ENCODE data around the gene ETV5.

The ETV5 gene

GRCh38 chr3:186075931-186076567, 32.8 kb downstream of the ETV5 start:
- H3K27me3 ChIP-seq (ENCODE audit: insufficient read depth, low read length), result no peaks in the 10 kb centered on the region
- peaks cover 16% of the 10 kb centered on the region for H3K4me1 ChIP-seq (ENCODE audit: insufficient read depth, low read length)
- H3K36me3 ChIP-seq (ENCODE audit: insufficient read depth, low read depth, low read length), result peaks cover 41% of the 10 kb centered on the region; the same call in 1 of the 2 replicates
- H3K9me3 ChIP-seq (ENCODE audit: insufficient read depth, low read depth, low read length), result peaks cover 4% of the 10 kb centered on the region; the same call in 1 of the 2 replicates
- no peak overlapping the region for H3K4me3 ChIP-seq (ENCODE audit: low read length)
- H3K9ac ChIP-seq (ENCODE audit: low read depth, low read length), result no peak overlapping the region
- no peak overlapping the region for H3K27ac ChIP-seq (ENCODE audit: low read length)

- Histone ChIP-seq H3K36me3 (ENCODE audit: insufficient read depth, low read depth, low read length) (peaks cover 41% of the 10 kb centered on the region; the same call in 1 of the 2 replicates), H3K27me3 (ENCODE audit: insufficient read depth, low read length) (no peaks in the 10 kb centered on the region), H3K27ac (ENCODE audit: low read length) (no peak overlapping the region), H3K9me3 (ENCODE audit: insufficient read depth, low read depth, low read length) (peaks cover 4% of the 10 kb centered on the region; the same call in 1 of the 2 replicates), H3K4me3 (ENCODE audit: low read length) (no peak overlapping the region), H3K4me1 (ENCODE audit: insufficient read depth, low read length) (peaks cover 10% of the 10 kb centered on the region), H3K9ac (ENCODE audit: low read depth, low read length) (no peak overlapping the region)
Observed at GRCh38 chr3:186075489-186075888, 33.4 kb downstream of the ETV5 start.

DNA sequence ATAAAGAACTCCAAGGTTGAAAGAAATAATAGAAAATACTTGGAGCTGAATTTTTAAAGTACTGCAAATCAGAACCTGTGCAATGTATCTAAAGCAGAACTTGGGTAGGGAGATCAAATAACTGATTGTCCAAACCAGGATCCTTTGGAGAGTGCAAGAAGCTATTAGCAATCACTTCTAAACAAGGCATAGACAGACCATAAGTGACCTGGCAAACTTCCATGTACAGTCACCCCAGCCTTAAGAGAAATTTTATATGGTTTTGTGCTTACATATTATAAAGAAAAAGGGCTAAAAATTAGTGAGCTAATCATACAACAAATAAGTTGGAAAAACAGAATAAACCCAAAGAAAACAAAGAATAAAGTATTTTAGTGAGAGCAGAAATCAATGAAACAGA, 35.2 kb downstream of the ETV5 start:
- H3K36me3 ChIP-seq (ENCODE audit: insufficient read depth, low read depth, low read length), result peaks cover 32% of the 10 kb centered on the region; the same call in 1 of the 2 replicates
- H3K9ac ChIP-seq (ENCODE audit: low read depth, low read length), result no peak overlapping the region
- H3K4me3 ChIP-seq (ENCODE audit: low read length), result no peak overlapping the region
- H3K4me1 ChIP-seq (ENCODE audit: insufficient read depth, low read length), result no peaks in the 10 kb centered on the region; the same call in 1 of the 2 replicates
- H3K27me3 ChIP-seq (ENCODE audit: insufficient read depth, low read length), result no peaks in the 10 kb centered on the region
- H3K9me3 ChIP-seq (ENCODE audit: insufficient read depth, low read depth, low read length), result peaks cover 4% of the 10 kb centered on the region; the same call in 1 of the 2 replicates
- H3K27ac ChIP-seq (ENCODE audit: low read length), result no peak overlapping the region

DNA sequence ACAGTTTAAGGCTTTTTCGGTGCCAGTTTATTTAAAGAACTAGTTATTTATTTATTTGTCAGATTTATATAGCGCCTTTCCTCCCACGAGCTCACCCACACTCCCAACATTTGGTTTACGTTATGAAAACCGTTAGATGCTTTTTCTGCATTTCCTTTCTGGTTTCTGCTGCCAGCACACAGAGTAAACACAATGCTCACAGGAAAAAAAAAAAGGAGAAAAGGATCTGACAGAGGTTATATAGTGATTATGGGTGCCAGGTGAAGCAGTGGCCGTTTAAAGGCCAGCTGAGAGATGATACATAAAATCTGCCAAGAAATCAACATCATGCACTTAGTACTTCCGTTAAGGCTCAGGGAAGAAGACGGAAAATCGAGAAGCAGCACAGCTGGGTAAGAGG, 37.9 kb downstream of the ETV5 start:
- no peak overlapping the region for H3K27ac ChIP-seq (ENCODE audit: low read length)
- H3K9me3 ChIP-seq (ENCODE audit: insufficient read depth, low read depth, low read length), result peaks cover 4% of the 10 kb centered on the region; the same call in 1 of the 2 replicates
- no peak overlapping the region for H3K4me3 ChIP-seq (ENCODE audit: low read length)

DNA sequence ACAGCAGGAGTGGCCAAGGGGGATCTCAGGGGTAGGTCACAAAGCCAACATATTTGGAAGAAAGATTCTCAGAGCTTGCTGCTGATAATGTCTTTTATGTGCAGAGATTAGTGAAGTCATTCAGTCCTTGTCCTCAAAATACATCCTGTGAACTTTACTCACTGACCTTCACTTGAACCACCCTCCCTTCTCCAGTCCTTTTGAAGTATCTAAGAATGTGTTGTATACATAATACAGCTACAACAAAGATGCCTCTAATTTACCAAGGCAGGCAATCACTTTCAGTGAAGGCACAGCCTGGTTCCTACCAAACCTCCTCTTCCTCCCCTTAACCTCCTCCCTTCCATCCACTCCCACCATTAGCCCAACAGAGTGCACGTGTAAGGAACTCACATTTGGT, 38.3 kb downstream of the ETV5 start:
- H3K36me3 ChIP-seq (ENCODE audit: insufficient read depth, low read depth, low read length), result peaks cover 7% of the 10 kb centered on the region; the same call in 1 of the 2 replicates
- H3K9ac ChIP-seq (ENCODE audit: low read depth, low read length), result no peak overlapping the region
- H3K4me3 ChIP-seq (ENCODE audit: low read length), result no peak overlapping the region
- H3K27me3 ChIP-seq (ENCODE audit: insufficient read depth, low read length), result no peaks in the 10 kb centered on the region
- H3K4me1 ChIP-seq (ENCODE audit: insufficient read depth, low read length), result no peaks in the 10 kb centered on the region
- H3K27ac ChIP-seq (ENCODE audit: low read length), result no peak overlapping the region
- H3K9me3 ChIP-seq (ENCODE audit: insufficient read depth, low read depth, low read length), result 0 out of 2 replicates have a peak, but pooled peaks cover 4% of the 10 kb centered on the region

More for the DNA sequence above, 37.9 kb downstream of the ETV5 start:
- Histone ChIP-seq H3K9ac (ENCODE audit: low read depth, low read length) (no peak overlapping the region), H3K36me3 (ENCODE audit: insufficient read depth, low read depth, low read length) (peaks cover 11% of the 10 kb centered on the region; the same call in 1 of the 2 replicates), H3K27me3 (ENCODE audit: insufficient read depth, low read length) (no peaks in the 10 kb centered on the region), H3K4me1 (ENCODE audit: insufficient read depth, low read length) (no peaks in the 10 kb centered on the region)

DNA sequence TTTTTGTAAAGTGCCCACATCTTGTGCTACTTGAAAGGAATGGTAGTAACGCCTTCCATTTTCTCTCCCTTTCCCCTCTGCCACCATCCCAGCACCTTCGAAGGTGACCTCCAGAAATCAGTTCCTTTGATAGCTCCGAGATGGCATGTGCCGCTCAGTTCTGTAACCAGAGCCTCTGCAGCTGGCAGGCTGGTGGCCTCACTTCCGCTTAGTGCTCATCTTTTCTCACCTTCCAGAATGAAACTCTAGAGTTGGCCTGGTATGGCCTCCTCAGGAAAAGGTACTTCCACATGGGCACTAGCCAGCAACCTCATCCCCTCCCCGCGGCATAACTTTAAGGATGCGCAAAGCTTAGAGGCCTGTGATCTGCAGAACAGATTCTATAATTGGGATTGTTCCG, 38.8 kb downstream of the ETV5 start:
- Histone ChIP-seq H3K9me3 (ENCODE audit: insufficient read depth, low read depth, low read length) (0 out of 2 replicates have a peak, but pooled peaks cover 3% of the 10 kb centered on the region), H3K36me3 (ENCODE audit: insufficient read depth, low read depth, low read length) (peaks cover 5% of the 10 kb centered on the region; the same call in 1 of the 2 replicates), H3K27me3 (ENCODE audit: insufficient read depth, low read length) (no peaks in the 10 kb centered on the region), H3K4me1 (ENCODE audit: insufficient read depth, low read length) (no peaks in the 10 kb centered on the region), H3K9ac (ENCODE audit: low read depth, low read length) (no peak overlapping the region), H3K27ac (ENCODE audit: low read length) (no peak overlapping the region), H3K4me3 (ENCODE audit: low read length) (no peak overlapping the region)

GRCh38 chr3:186069199-186069598, 39.7 kb downstream of the ETV5 start:
- peaks cover 10% of the 10 kb centered on the region; the same call in 1 of the 2 replicates for H3K36me3 ChIP-seq (ENCODE audit: insufficient read depth, low read depth, low read length)

DNA sequence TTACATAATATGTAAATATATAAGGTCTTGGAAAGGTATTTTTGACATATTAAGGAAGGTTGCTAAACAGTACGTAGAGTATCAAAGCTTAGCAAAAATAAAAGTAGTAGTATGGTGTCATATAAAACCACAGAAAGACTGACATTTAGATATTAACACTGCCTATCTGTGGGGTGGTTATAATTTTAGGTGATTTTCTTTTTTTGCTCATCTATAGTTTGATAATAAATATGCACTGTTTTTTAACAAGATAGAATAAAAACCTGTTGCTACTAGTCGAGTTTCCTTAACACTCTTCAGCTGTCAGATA, 40.7 kb downstream of the ETV5 start:
- H3K9ac ChIP-seq (ENCODE audit: low read depth, low read length), result no peak overlapping the region
- no peak overlapping the region for H3K4me3 ChIP-seq (ENCODE audit: low read length)
- no peaks in the 10 kb centered on the region for H3K9me3 ChIP-seq (ENCODE audit: insufficient read depth, low read depth, low read length)
- H3K4me1 ChIP-seq (ENCODE audit: insufficient read depth, low read length), result no peaks in the 10 kb centered on the region
- no peaks in the 10 kb centered on the region for H3K27me3 ChIP-seq (ENCODE audit: insufficient read depth, low read length)
- H3K36me3 ChIP-seq (ENCODE audit: insufficient read depth, low read depth, low read length), result peaks cover 14% of the 10 kb centered on the region; the same call in 1 of the 2 replicates
- no peak overlapping the region for H3K27ac ChIP-seq (ENCODE audit: low read length)

More at GRCh38 chr3:186069199-186069598, 39.7 kb downstream of the ETV5 start:
- Histone ChIP-seq H3K27me3 (ENCODE audit: insufficient read depth, low read length) (no peaks in the 10 kb centered on the region), H3K4me1 (ENCODE audit: insufficient read depth, low read length) (no peaks in the 10 kb centered on the region), H3K9me3 (ENCODE audit: insufficient read depth, low read depth, low read length) (no peaks in the 10 kb centered on the region), H3K27ac (ENCODE audit: low read length) (no peak overlapping the region), H3K9ac (ENCODE audit: low read depth, low read length) (no peak overlapping the region), H3K4me3 (ENCODE audit: low read length) (no peak overlapping the region)

DNA sequence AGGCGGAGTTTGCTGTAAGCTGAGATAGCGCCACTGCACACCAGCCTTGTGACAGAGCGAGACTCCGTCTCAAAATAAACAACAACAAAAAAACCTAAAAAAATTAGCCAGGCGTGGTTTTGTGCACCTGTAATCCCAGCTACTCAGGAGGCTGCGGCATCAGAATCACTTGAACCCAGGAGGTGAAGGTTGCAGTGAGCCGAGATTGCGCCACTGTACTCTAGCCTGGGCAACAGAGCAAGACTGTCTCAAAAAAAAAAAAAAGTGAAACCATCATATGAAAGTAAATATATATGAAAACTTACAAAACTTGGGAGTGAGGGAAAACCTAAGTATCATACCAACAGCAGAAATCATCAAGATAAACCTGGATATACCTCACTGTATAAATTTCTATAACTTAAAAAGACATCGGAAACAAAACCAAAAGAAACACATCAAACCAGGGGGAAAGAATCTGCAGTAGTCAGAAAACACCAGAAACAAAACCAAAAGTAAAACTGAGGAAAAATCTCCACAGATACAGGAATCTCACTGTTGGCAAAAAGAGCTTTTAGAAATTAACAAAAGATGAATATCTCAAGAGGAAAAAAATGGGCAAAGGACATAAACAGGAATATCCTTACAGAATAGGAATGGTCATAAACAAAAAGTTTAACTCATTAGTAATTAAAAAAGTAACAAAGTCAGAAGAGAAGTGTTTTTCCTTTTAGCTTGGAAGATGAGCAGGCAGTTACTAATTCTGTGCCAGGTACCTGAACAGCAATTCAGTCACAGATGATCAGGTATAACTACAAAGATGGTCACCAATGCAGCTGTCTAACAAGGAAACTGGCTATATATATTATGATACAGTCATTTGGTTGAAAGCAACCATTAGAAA, 41.3 kb downstream of the ETV5 start:
- no peak overlapping the region for H3K27ac ChIP-seq (ENCODE audit: low read length)
- no peaks in the 10 kb centered on the region for H3K4me1 ChIP-seq (ENCODE audit: insufficient read depth, low read length)
- peaks cover 15% of the 10 kb centered on the region; the same call in 1 of the 2 replicates for H3K36me3 ChIP-seq (ENCODE audit: insufficient read depth, low read depth, low read length)
- H3K9me3 ChIP-seq (ENCODE audit: insufficient read depth, low read depth, low read length), result no peaks in the 10 kb centered on the region
- H3K4me3 ChIP-seq (ENCODE audit: low read length), result no peak overlapping the region
- no peaks in the 10 kb centered on the region for H3K27me3 ChIP-seq (ENCODE audit: insufficient read depth, low read length)
- H3K9ac ChIP-seq (ENCODE audit: low read depth, low read length), result no peak overlapping the region

- Histone ChIP-seq H3K4me1 (ENCODE audit: insufficient read depth, low read length) (peaks cover 19% of the 10 kb centered on the region), H3K27me3 (ENCODE audit: insufficient read depth, low read length) (no peaks in the 10 kb centered on the region), H3K27ac (ENCODE audit: low read length) (no peak overlapping the region), H3K9me3 (ENCODE audit: insufficient read depth, low read depth, low read length) (no peaks in the 10 kb centered on the region), H3K4me3 (ENCODE audit: low read length) (no peak overlapping the region), H3K9ac (ENCODE audit: low read depth, low read length) (no peak overlapping the region), H3K36me3 (ENCODE audit: insufficient read depth, low read depth, low read length) (peaks cover 53% of the 10 kb centered on the region; the same call in 1 of the 2 replicates)
Observed at GRCh38 chr3:186060222-186060621, 48.7 kb downstream of the ETV5 start.

DNA sequence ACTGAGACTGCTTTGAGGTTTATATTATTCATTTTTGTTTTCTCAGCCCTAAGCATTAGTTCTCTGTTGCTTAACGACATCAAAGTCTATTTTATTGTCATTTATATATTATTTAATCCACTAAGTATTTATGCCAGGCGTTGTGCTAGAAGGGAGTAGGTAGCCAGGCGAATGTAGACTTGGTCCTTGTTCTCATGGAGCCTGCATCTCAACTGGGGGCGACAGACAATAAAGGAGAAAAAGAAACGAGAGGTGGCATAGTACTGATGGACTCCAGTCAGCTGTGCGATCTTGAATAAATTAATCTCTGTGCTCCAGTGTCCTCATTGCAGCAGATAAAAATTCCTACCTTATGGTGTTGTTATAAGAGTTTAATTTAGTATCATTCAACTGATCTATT, 49.7 kb downstream of the ETV5 start:
- Histone ChIP-seq H3K9ac (ENCODE audit: low read depth, low read length) (no peak overlapping the region), H3K36me3 (ENCODE audit: insufficient read depth, low read depth, low read length) (peaks cover 48% of the 10 kb centered on the region; the same call in 1 of the 2 replicates), H3K4me1 (ENCODE audit: insufficient read depth, low read length) (peaks cover 19% of the 10 kb centered on the region), H3K9me3 (ENCODE audit: insufficient read depth, low read depth, low read length) (no peaks in the 10 kb centered on the region), H3K4me3 (ENCODE audit: low read length) (no peak overlapping the region), H3K27me3 (ENCODE audit: insufficient read depth, low read length) (no peaks in the 10 kb centered on the region), H3K27ac (ENCODE audit: low read length) (no peak overlapping the region)

Data from iPS-20b (cell line).